ENCODE data around the gene BRD7. TPM values are rescaled to one million over a fixed set of nuclear protein-coding genes. Genes with fewer than 3 reads are reported as not detected.

BRD7 gene
- total RNA-seq, 1 donor from 2014 or later, result 79.5 TPM

DNA sequence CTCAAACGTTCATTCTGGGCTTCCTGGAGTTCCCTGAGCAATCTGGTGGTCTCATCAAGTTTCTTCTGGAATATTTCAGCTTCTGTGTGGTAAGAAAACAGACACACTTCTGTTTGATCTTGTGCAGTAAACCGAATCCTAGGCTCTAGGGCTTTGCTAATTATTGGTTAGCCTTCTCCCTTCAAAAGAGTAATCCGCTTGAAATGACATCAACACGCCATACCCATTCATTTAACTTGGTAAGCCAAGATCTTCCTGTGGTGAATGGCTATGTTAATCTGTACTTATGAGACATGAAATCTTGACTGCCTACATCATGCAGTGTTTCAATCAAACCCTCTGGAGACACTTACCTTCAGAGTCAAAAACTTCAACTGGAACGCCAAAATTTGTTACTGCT is 48.5 kb downstream of the BRD7 start:
- intact Hi-C loops (cut with micrococcal nuclease), result loop anchor here (10.0 kb wide), 1 partner anchor 106 kb away; no protein-coding TSS in a partner anchor
- H3K4me1 Mint-ChIP-seq (ENCODE audit: low read depth), result peaks cover 25% of the 10 kb centered on the region
- no peak overlapping the region for H3K27ac Mint-ChIP-seq
- H3K36me3 Mint-ChIP-seq (ENCODE audit: low read depth), result peaks cover 72% of the 10 kb centered on the region
- no peaks in the 10 kb centered on the region for H3K9me3 Mint-ChIP-seq
- H3K4me3 Mint-ChIP-seq (ENCODE audit: low read depth), result no peak overlapping the region
- no peaks in the 10 kb centered on the region for H3K27me3 Mint-ChIP-seq (ENCODE audit: low read depth)
- no peak for DNase-seq (ENCODE audit: low spot score)

DNA sequence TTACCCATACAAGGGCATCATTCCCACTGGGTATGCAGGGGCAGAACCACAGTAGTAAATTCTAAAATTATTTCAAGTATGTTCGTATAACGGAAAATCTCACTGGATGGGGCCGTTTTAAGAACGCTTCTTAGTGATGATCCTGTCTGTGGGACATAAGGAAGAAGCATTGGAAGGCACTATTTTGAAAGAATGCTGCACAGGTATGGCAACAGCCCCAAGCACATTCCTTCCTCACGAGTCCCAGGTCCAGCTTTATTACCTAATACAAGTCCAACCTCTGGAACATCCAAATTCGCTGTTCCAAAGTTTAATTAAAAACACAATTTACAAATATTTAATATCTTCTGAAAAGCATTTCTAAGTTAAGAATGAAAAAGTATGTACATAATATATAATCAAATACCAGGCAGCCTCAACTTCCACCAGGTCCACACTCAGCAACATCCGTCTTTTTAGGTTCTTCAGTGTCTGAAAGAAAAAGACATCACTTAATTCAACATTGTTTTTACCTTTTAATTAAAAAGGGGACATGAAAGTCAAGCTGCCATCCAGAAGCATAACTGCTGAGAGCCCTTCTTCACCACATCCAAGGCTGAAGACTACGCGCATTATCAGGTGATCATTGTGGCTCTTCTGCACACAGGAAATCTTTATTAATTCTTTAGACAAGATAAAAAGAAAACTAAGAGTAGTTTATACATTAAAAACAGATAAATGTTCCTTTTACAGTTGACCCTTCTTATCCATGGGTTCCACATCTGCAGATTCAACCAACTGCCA is 49.8 kb downstream of the BRD7 start:
- Mint-ChIP-seq H3K4me3 (ENCODE audit: low read depth) (no peak overlapping the region), H3K4me1 (ENCODE audit: low read depth) (peaks cover 20% of the 10 kb centered on the region), H3K9me3 (no peaks in the 10 kb centered on the region), H3K27me3 (ENCODE audit: low read depth) (no peaks in the 10 kb centered on the region), H3K36me3 (ENCODE audit: low read depth) (peaks cover 75% of the 10 kb centered on the region), H3K27ac (peak overlapping the region; percentile 63)
- DNase-seq (ENCODE audit: low spot score), result no peak
- intact Hi-C loops (cut with micrococcal nuclease), result no loop called here

DNA sequence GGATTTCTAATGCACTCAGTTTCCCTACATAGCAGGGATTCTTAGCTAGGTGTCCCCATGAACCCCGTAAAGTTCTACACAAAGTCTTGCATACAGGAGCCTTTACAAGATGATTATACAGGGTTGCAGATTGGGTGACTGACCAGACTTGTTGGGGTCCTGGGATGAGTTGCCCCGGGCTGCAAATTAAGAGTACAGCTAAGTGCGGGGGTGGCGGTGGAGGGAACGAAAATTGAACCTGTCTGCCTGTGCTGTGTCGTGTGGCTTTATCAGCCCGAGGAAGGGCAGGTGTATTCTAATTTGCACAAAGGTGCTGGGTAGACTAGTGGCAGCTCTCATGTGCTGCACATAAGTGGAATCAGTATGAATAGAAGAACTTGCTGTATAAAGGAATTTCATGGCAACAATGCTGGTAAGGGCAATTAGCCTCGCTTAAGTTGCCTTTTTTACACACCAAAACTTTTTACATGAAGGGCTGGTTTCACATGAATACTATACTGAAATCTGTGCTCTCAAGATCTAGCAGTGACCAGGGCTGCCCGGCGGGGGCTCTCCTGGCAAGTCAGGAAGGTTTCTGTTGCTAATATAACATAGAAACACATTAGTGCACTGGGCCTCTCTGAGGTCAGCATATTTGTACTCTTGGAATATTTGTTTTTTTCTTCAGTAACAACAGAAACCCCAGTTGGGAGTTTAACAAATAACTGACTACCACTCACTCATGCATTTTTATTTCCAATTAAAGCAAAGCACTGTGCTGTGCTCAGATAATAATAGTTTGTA is 51.7 kb downstream of the BRD7 start:
- no peaks in the 10 kb centered on the region for H3K27me3 Mint-ChIP-seq (ENCODE audit: low read depth)
- intact Hi-C loops (cut with micrococcal nuclease), result no loop called here
- no peaks in the 10 kb centered on the region for H3K9me3 Mint-ChIP-seq
- H3K27ac Mint-ChIP-seq, result no peak overlapping the region
- no peak overlapping the region for H3K4me3 Mint-ChIP-seq (ENCODE audit: low read depth)
- H3K4me1 Mint-ChIP-seq (ENCODE audit: low read depth), result peaks cover 22% of the 10 kb centered on the region
- H3K36me3 Mint-ChIP-seq (ENCODE audit: low read depth), result peaks cover 79% of the 10 kb centered on the region
- no peak for DNase-seq (ENCODE audit: low spot score)

DNA sequence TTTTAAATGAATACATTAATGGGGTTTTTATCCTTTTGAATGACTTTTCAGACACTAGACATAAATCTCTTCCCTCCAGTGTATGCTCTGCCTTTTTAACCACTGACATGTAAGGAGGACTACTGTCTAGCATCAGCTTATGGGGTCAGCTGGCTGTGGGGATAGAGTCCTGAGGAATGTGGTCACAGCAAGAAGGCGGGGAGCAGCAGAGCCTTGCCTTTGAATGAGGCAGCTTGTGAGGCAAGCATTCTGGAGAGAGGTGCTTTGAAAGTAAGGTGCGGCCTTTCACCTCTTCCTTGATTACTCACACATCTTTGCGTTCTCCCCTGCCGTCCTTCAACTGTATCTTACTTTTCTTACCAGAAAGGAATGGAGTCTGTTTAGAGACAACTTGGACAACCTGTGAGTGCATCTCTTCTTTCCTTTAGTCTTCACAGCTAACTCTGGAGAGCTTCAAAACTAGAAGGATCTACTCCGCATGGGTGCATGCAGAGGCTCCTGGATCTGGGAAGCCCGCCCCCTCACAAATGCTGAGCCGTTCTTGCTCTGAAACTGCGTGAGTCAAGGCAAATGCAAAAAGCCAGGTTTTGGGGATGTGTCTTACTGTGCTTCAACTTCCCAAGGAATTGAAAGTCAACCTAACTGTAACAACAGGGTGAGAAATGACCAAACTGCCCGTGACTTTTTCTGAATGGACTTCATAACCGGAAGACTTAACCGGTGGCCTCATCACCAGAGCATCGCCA is 52.5 kb downstream of the BRD7 start:
- intact Hi-C loops (cut with micrococcal nuclease), result no loop called here
- Mint-ChIP-seq H3K4me3 (ENCODE audit: low read depth) (no peak overlapping the region), H3K4me1 (ENCODE audit: low read depth) (peaks cover 22% of the 10 kb centered on the region), H3K27ac (peak overlapping the region; percentile 15), H3K36me3 (ENCODE audit: low read depth) (peaks cover 79% of the 10 kb centered on the region), H3K9me3 (no peaks in the 10 kb centered on the region), H3K27me3 (ENCODE audit: low read depth) (no peaks in the 10 kb centered on the region)
- no peak for DNase-seq (ENCODE audit: low spot score)

DNA sequence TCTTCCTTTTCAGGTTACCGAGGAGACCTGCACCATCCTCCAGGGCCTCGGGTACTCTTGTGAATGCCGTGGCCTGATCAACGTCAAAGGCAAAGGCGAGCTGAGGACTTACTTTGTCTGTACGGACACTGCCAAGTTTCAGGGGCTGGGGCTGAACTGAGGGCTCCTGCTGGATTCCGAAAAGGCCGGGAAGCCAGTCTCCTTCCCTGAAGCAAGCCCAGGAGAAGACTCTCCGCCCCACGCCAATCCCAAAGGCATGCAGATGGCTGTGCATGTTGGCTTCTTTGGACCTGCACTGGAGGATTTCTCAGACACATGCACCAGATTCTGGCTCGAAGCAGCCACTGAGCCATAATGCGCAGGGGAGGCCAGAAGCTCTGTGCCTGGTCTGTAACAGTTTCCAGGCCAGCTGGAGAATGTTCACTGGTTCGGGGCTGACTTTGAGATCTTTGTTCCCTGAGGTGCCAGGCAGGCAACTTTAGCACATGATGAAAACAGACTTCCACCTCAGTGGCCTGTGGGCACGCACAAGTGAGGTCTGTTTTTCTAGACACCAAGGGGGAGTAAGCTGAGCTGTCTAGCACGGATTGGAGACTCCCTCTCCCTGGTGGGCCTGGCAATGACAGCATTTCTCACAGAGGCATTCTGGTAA is 53.3 kb downstream of the BRD7 start:
- Mint-ChIP-seq H3K27ac (no peak overlapping the region), H3K9me3 (no peaks in the 10 kb centered on the region), H3K4me3 (ENCODE audit: low read depth) (no peak overlapping the region), H3K36me3 (ENCODE audit: low read depth) (peaks cover 73% of the 10 kb centered on the region), H3K4me1 (ENCODE audit: low read depth) (peaks cover 22% of the 10 kb centered on the region), H3K27me3 (ENCODE audit: low read depth) (no peaks in the 10 kb centered on the region)
- intact Hi-C loops (cut with micrococcal nuclease), result no loop called here
- peak; percentile 7 for DNase-seq (ENCODE audit: low spot score)

DNA sequence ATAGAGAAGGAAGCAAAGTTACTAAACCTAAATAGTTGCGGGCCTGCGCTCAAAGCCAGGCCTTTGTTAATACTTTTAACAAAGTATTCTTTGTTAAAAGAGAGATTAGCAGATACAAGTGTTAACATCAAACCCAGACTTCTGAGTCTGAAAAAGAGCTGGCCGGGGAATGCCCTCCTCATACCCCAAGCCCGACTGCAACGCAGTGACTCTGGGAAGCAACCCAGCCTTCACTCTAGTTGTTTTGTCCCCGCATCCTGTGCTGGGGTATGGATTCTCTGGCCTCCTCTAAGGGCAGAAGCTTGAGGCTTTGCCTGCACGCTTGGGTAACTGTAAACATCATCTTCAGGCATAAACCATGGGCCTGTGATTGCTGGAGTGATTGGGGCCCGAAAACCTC is 54.1 kb downstream of the BRD7 start:
- intact Hi-C loops (cut with micrococcal nuclease), result loop anchor here (5.0 kb wide), 1 partner anchor 47 kb away; the partner anchor contains the start of gene ADCY7
- Mint-ChIP-seq H3K4me3 (ENCODE audit: low read depth) (no peak overlapping the region), H3K27ac (no peak overlapping the region), H3K27me3 (ENCODE audit: low read depth) (no peaks in the 10 kb centered on the region), H3K9me3 (no peaks in the 10 kb centered on the region), H3K36me3 (ENCODE audit: low read depth) (peaks cover 71% of the 10 kb centered on the region), H3K4me1 (ENCODE audit: low read depth) (peaks cover 22% of the 10 kb centered on the region)
- no peak for DNase-seq (ENCODE audit: low spot score)

DNA sequence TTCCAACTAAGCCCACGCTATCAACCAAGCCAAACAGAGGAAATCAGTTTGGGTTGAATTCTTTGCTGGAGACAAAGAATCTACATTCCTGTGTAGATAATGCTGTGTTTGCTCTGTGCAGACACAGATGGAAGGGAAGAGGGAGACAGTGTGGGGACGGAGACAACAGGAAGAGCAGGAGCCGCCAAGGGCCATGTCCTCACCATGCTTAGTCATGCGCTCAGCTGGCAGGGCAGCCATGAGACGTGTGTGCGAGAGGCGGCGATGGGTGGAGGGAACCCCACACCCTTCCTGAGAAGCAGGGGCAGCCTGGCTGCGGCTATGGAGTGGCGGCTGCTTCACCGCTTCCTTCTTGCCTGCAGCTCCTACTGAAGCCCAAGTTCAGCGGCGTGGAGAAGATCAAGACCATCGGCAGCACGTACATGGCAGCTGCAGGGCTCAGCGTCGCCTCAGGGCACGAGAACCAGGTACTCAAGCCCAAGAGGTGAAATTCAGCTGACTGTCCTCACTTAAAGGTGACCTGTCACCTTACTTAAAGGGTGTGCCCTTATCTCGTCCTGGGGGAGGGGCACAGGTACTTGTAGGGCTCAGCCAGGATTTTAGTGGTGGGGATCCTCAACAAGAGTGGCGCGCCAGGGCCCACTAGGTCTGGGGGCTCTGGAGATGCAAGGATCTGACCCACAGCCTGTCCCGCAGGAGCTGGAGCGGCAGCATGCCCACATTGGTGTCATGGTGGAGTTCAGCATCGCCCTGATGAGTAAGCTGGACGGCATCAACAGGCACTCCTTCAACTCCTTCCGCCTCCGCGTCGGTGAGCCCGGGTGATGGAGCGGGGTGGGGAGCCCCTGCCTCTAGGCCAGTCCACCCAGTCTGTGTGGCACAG is 55.0 kb downstream of the BRD7 start:
- Mint-ChIP-seq H3K4me3 (ENCODE audit: low read depth) (peak overlapping the region; percentile 49), H3K36me3 (ENCODE audit: low read depth) (peaks cover 72% of the 10 kb centered on the region), H3K4me1 (ENCODE audit: low read depth) (peaks cover 20% of the 10 kb centered on the region), H3K27ac (peak overlapping the region; percentile 86), H3K27me3 (ENCODE audit: low read depth) (no peaks in the 10 kb centered on the region), H3K9me3 (no peaks in the 10 kb centered on the region)
- DNase-seq (ENCODE audit: low spot score), result peak; percentile 54
- intact Hi-C loops (cut with micrococcal nuclease), result loop anchor here (5.0 kb wide), 1 partner anchor 47 kb away; the partner anchor contains the start of gene ADCY7

DNA sequence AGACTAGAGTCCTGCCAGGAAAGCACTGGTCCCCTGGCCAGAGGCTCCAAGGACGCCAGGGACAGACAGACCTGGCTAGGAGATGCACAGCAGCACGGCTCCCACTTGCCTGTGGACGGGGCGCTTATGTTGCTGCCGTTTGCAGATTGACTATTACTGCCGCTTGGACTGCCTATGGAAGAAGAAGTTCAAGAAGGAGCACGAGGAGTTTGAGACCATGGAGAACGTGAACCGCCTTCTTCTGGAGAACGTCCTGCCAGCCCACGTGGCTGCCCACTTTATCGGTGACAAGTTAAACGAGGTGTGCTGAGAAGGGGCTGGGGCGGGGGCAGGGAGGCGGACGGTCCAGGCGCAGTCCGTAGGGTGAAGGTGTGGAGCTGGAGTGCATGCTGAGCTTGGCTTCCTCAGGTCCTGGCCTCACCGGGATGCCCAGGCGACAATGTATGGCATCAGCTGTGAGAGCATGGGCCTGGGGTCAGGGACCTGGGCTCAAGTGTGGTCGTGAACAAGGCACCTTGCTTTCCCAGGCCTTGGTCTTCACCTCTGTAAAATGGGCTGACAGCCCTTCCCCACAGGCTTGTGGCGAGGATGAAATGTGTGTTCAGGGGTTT is 56.8 kb downstream of the BRD7 start:
- Mint-ChIP-seq H3K27me3 (ENCODE audit: low read depth) (no peaks in the 10 kb centered on the region), H3K27ac (peak overlapping the region; percentile 49), H3K4me3 (ENCODE audit: low read depth) (no peak overlapping the region), H3K36me3 (ENCODE audit: low read depth) (peaks cover 64% of the 10 kb centered on the region), H3K9me3 (no peaks in the 10 kb centered on the region), H3K4me1 (ENCODE audit: low read depth) (peaks cover 13% of the 10 kb centered on the region)
- DNase-seq (ENCODE audit: low spot score), result no peak
- intact Hi-C loops (cut with micrococcal nuclease), result loop anchor here (5.0 kb wide), 1 partner anchor 45 kb away; the partner anchor contains the start of gene ADCY7

DNA sequence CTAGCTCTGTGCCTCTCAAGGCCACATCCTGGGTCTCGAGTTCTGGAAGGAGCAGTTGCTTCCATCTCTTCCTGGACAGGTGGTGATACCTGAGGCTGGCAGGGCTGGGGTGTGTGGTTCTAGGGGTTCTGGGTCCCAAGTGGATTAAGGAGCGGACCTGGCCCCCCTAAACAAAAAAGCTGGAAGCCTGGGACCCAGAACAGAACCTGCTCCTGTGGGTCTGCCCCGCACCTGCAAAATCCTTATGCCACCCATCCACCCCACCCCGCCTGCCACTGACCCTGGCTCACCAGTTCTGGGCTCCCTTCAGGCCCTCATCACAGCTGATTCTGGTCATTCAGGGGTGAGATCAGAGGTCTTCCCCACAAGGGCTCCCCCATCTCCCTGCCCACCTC is 57.7 kb downstream of the BRD7 start:
- Mint-ChIP-seq H3K9me3 (no peaks in the 10 kb centered on the region), H3K4me3 (ENCODE audit: low read depth) (no peak overlapping the region), H3K27ac (peak overlapping the region; percentile 58), H3K27me3 (ENCODE audit: low read depth) (no peaks in the 10 kb centered on the region), H3K4me1 (ENCODE audit: low read depth) (peaks cover 13% of the 10 kb centered on the region), H3K36me3 (ENCODE audit: low read depth) (peaks cover 59% of the 10 kb centered on the region)
- DNase-seq (ENCODE audit: low spot score), result no peak
- intact Hi-C loops (cut with micrococcal nuclease), result loop anchor here (5.0 kb wide), 1 partner anchor 44 kb away; the partner anchor contains the start of gene ADCY7

DNA sequence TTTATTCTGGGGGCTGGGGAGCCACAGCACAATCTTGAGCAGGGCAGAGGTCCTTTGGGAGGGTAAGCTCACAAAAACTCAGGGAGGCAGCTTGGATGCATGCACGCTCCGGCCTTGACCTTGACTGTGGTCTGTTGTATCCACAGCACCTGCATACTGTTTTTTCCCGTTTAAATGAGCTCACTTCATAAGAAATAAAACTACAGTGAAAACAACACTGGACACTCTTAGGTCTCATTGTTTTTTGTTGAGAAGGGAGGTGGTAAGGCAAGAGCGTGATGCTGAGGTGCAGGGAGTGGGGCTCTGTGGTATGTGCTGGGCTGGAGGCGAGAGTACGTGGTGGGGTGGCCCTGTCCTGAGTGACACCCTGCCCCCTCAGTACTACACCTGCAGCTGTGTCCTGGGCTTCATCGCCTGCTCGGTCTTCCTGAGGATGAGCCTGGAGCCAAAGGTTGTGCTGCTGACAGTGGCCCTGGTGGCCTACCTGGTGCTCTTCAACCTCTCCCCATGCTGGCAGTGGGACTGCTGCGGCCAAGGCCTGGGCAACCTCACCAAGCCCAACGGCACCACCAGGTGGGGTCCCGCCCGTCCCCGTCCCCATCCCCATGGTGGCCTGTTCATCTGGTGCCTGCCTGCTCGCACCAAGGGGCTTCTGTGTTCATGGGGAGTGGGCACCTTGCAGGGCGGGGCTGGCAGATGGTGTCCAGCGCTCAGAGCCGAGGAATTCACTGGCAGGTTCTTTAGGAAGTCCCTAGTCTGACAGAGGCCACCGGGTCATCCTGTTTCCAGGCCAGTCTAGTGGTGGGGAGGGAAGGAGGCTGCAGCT is 58.3 kb downstream of the BRD7 start:
- no peak for DNase-seq (ENCODE audit: low spot score)
- H3K27ac Mint-ChIP-seq, result no peak overlapping the region
- H3K4me1 Mint-ChIP-seq (ENCODE audit: low read depth), result peaks cover 13% of the 10 kb centered on the region
- H3K4me3 Mint-ChIP-seq (ENCODE audit: low read depth), result no peak overlapping the region
- peaks cover 53% of the 10 kb centered on the region for H3K36me3 Mint-ChIP-seq (ENCODE audit: low read depth)
- intact Hi-C loops (cut with micrococcal nuclease), result loop anchor here (5.0 kb wide), 1 partner anchor 43 kb away; the partner anchor contains the start of gene ADCY7
- no peaks in the 10 kb centered on the region for H3K27me3 Mint-ChIP-seq (ENCODE audit: low read depth)
- H3K9me3 Mint-ChIP-seq, result no peaks in the 10 kb centered on the region
